HCT116 (cell line): ENCODE results near the gene BTBD18. TPM values are rescaled to one million over a fixed set of nuclear protein-coding genes. Genes with fewer than 3 reads are reported as not detected.

Experiments used
- ATAC-seq: fragments of 200-7000 bp; cut with Tn5 transposase; 2 replicates; pipeline ENCODE4 v1.9.1; 2020; ENCODE audit warnings: mild to moderate bottlenecking, moderate library complexity
- BruUV-seq: library from RNA; stranded (reverse); fragments of 400-500 nt; replicated peaks from 2 replicates; lab custom pipeline; 2021; lab: Mats Ljungman, UMichigan
- CTCF ChIA-PET: fragments of 300-600 bp; sonication (Branson Sonifier 250); formaldehyde crosslinking; loops from one replicate; lab custom pipeline; 2021; ENCODE audit warnings: antibody characterized with exemption; lab: Charles Lee
- POLR2A ChIA-PET: fragments of 300-600, 350-600 bp; sonication (Branson Sonifier 250); formaldehyde crosslinking; loops from one replicate; lab custom pipeline; 2021; ENCODE audit warnings: antibody characterized with exemption; lab: Charles Lee
- RAD21 ChIA-PET, 2 experiments: fragments of 300-600 bp; sonication (Branson Sonifier 250); formaldehyde crosslinking; loops; one replicate each; lab custom pipeline; 2023; ENCODE audit warnings: low total read pairs in 2 of 2; ENCODE audit not compliant: uncharacterized antibody in 2 of 2, unreplicated experiment in 2 of 2, low non-redundant PET in 1 of 2; lab: Charles Lee
- DNase-seq: peaks from one replicate; pipeline ENCODE4 v3.0.0-alpha.2; 2010; ENCODE audit warnings: low read depth, low spot score
- H2AFZ ChIP-seq: fragments of 200-600 bp; shearing (Covaris generic), sonication (generic); 2 replicates; pipeline ENCODE4 v1.6.1; 2017; ENCODE audit warnings: low read depth, mixed run types, mixed read lengths, antibody characterized with exemption, low read length; ENCODE audit not compliant: poor library complexity, severe bottlenecking
- H3K27ac ChIP-seq: 2 replicates; pipeline ENCODE4 v1.5.1; 2012; ENCODE audit warnings: low read depth, low read length
- H3K27me3 ChIP-seq: fragments of 200-600 bp; sonication (generic); 2 replicates; pipeline ENCODE4 v1.6.1; 2016; ENCODE audit warnings: mixed run types, low read length, mixed read lengths; ENCODE audit not compliant: insufficient read depth
- H3K36me3 ChIP-seq, 2 experiments: fragments of 200-500 bp in 1 of 2; fragments of 200-600 bp in 1 of 2; sonication (Bioruptor generic) in 1 of 2; sonication (generic) in 1 of 2; 2 replicates each; pipeline versions ENCODE4 v1.5.1 to v1.6.1; 2014 to 2016; ENCODE audit warnings: low read length in 2 of 2, inconsistent platforms in 1 of 2, mixed read lengths in 1 of 2, mixed run types in 1 of 2; ENCODE audit not compliant: insufficient read depth in 2 of 2, control insufficient read depth in 1 of 2
- H3K4me1 ChIP-seq, 2 experiments: fragments of 200-600 bp in 1 of 2; sonication (generic) in 1 of 2; 2 replicates each; pipeline versions ENCODE4 v1.5.1 to v1.6.1; 2012 to 2017; ENCODE audit warnings: low read length in 2 of 2, inconsistent platforms in 1 of 2, mild to moderate bottlenecking in 1 of 2, mixed read lengths in 1 of 2, mixed run types in 1 of 2, moderate library complexity in 1 of 2; ENCODE audit not compliant: insufficient read depth in 2 of 2, control insufficient read depth in 1 of 2
- H3K4me2 ChIP-seq: fragments of 200-600 bp; sonication (generic); 2 replicates; pipeline ENCODE4 v1.6.1; 2017; ENCODE audit warnings: mixed run types, low read length, mixed read lengths
- H3K4me3 ChIP-seq, 2 experiments: fragments of 200-600 bp in 1 of 2; sonication (generic) in 1 of 2; replicated peaks in 1 of 2; 2 replicates each; pipeline ENCODE4 v1.5.1; 2011 to 2016; ENCODE audit warnings: low read length in 2 of 2, control low read depth in 1 of 2, low read depth in 1 of 2, mild to moderate bottlenecking in 1 of 2, mixed read lengths in 1 of 2, mixed run types in 1 of 2
- H3K79me2 ChIP-seq: fragments of 200-600 bp; sonication (generic); 2 replicates; pipeline ENCODE4 v1.6.1; 2017; ENCODE audit warnings: mild to moderate bottlenecking, mixed run types, low read length, moderate library complexity, mixed read lengths; ENCODE audit not compliant: insufficient read depth
- H3K9ac ChIP-seq: fragments of 200-600 bp; sonication (generic); 2 replicates; pipeline ENCODE4 v1.6.1; 2016; ENCODE audit warnings: low read length, mixed read lengths
- H3K9me2 ChIP-seq: fragments of 200-600 bp; sonication (generic), shearing (Covaris generic); 2 replicates; pipeline ENCODE4 v1.6.1; 2017; ENCODE audit warnings: mixed run types, mild to moderate bottlenecking, moderate library complexity; ENCODE audit not compliant: insufficient read depth
- H3K9me3 ChIP-seq, 2 experiments: fragments of 200-500 bp in 1 of 2; fragments of 200-600 bp in 1 of 2; sonication (Bioruptor generic) in 1 of 2; sonication (generic) in 1 of 2; 2 replicates each; pipeline ENCODE4 v1.6.1; 2014 to 2017; ENCODE audit warnings: low read length in 2 of 2, mixed read lengths in 2 of 2, inconsistent platforms in 1 of 2, low read depth in 1 of 2, mild to moderate bottlenecking in 1 of 2, mixed run types in 1 of 2, moderate library complexity in 1 of 2; ENCODE audit not compliant: control insufficient read depth in 1 of 2, insufficient read depth in 1 of 2
- H4K20me1 ChIP-seq: fragments of 200-600 bp; sonication (generic), shearing (Covaris generic); 2 replicates; pipeline ENCODE4 v1.6.1; 2017; ENCODE audit warnings: mixed run types, mild to moderate bottlenecking, moderate library complexity; ENCODE audit not compliant: insufficient read depth
- ATF3 ChIP-seq: IDR thresholded peaks from 2 replicates; pipeline ENCODE4 v1.6.1; 2012
- CBX3 ChIP-seq: IDR thresholded peaks from 2 replicates; pipeline ENCODE4 v1.6.1; 2012; ENCODE audit warnings: low read depth
- CEBPB ChIP-seq: IDR thresholded peaks from 2 replicates; pipeline ENCODE4 v1.6.1; 2012; ENCODE audit warnings: low read depth
- CTCF ChIP-seq, 3 experiments: fragments of 200-600 bp in 1 of 3; sonication (generic) in 1 of 3; IDR thresholded peaks in 2 of 3; conservative IDR thresholded peaks in 1 of 3; 2 replicates each; pipeline ENCODE4 v1.5.1; 2012 to 2017; ENCODE audit warnings: low read depth in 2 of 3, low read length in 2 of 3, antibody characterized with exemption in 1 of 3, borderline replicate concordance in 1 of 3, control low read depth in 1 of 3, mild to moderate bottlenecking in 1 of 3, mixed read lengths in 1 of 3, mixed run types in 1 of 3, moderate library complexity in 1 of 3; ENCODE audit not compliant: insufficient read depth in 1 of 3
- EGR1 ChIP-seq: IDR thresholded peaks from 2 replicates; pipeline ENCODE4 v1.6.1; 2012; ENCODE audit warnings: low read depth
- ELF1 ChIP-seq: IDR thresholded peaks from 2 replicates; pipeline ENCODE4 v1.6.1; 2012; ENCODE audit warnings: low read depth, borderline replicate concordance
- EZH2 ChIP-seq: fragments of 200-600 bp; sonication (generic); IDR thresholded peaks from 2 replicates; pipeline ENCODE4 v1.6.1; 2017; ENCODE audit warnings: antibody characterized with exemption, mixed run types
- EZH2phosphoT487 ChIP-seq: fragments of 200-600 bp; IDR thresholded peaks from 2 replicates; pipeline ENCODE4 v1.6.1; 2018; ENCODE audit warnings: antibody characterized with exemption, borderline replicate concordance
- FOSL1 ChIP-seq: IDR thresholded peaks from 2 replicates; pipeline ENCODE4 v1.6.1; 2012; ENCODE audit warnings: low read depth
- JUND ChIP-seq: IDR thresholded peaks from 2 replicates; pipeline ENCODE4 v1.6.1; 2012
- MAX ChIP-seq: IDR thresholded peaks from 2 replicates; pipeline ENCODE4 v1.6.1; 2012
- POLR2A ChIP-seq: IDR thresholded peaks from 2 replicates; pipeline ENCODE4 v1.7.0; 2011; ENCODE audit warnings: borderline replicate concordance; ENCODE audit not compliant: insufficient read depth, insufficient read length; ENCODE audit errors: extremely low read depth
- POLR2AphosphoS5 ChIP-seq: IDR thresholded peaks from 2 replicates; pipeline ENCODE4 v1.6.1; 2011; ENCODE audit warnings: mild to moderate bottlenecking, low read depth, low read length, moderate library complexity
- SIN3A ChIP-seq: IDR thresholded peaks from 2 replicates; pipeline ENCODE4 v1.6.1; 2012; ENCODE audit warnings: low read depth
- SP1 ChIP-seq: IDR thresholded peaks from 2 replicates; pipeline ENCODE4 v1.6.1; 2012; ENCODE audit warnings: low read depth
- TCF7L2 ChIP-seq: IDR thresholded peaks from 2 replicates; pipeline ENCODE4 v1.7.0; 2011; ENCODE audit warnings: borderline replicate concordance, inconsistent platforms; ENCODE audit not compliant: insufficient read depth, insufficient read length; ENCODE audit errors: extremely low read depth
- ZBTB33 ChIP-seq: IDR thresholded peaks from 2 replicates; pipeline ENCODE4 v1.6.1; 2011; ENCODE audit warnings: mild to moderate bottlenecking, low read length, moderate library complexity; ENCODE audit not compliant: insufficient replicate concordance; ENCODE audit errors: extremely low read depth
- ZFX ChIP-seq: fragments of 450-650 bp; IDR thresholded peaks from 2 replicates; pipeline ENCODE4 v1.6.1; 2017
- intact Hi-C: fragments of 100-400 bp; cut with micrococcal nuclease; formaldehyde crosslinking; loops from 2 replicates; pipeline ENCODE4 v1.10.0; 2022
- total RNA-seq: library from RNA; stranded (reverse); gene quantifications from one replicate; pipeline ENCODE4 v1.2.1, GENCODE V29; 2021; ENCODE audit not compliant: unreplicated experiment

The BTBD18 gene
- total RNA-seq, 1 experiment from 2014 or later = not detected

- no peak for TF ChIP-seq EZH2phosphoT487
- TF ChIP-seq FOSL1 = no peak
- TF ChIP-seq CBX3 = peak; percentile 13; the same call in 1 of the 2 replicates
- TF ChIP-seq ZBTB33 = no peak
- TF ChIP-seq ATF3 = no peak
- no peak for TF ChIP-seq ZFX
Observed at GRCh38 chr11:57800444-57801182, 49.0 kb upstream of the BTBD18 start (continued).

- Histone ChIP-seq H3K9ac (peak overlapping the region; percentile 55), H3K79me2 (peaks cover 79% of the 10 kb centered on the region), H3K4me3 (peak overlapping the region in 1 of 2 experiments; percentile 44; a peak in 2 of 4 replicates), H3K27ac (peak overlapping the region; percentile 82), H3K27me3 (no peaks in the 10 kb centered on the region), H3K9me2 (no peaks in the 10 kb centered on the region), H3K36me3 (peaks cover 28 to 38% of the 10 kb centered on the region in 2 experiments), H3K4me2 (peak overlapping the region; percentile 78), H4K20me1 (0 out of 2 replicates have a peak, but pooled peaks cover 4% of the 10 kb centered on the region), H2AFZ (no peak overlapping the region), H3K9me3 (no peaks in the 10 kb centered on the region), H3K4me1 (peaks cover 27 to 39% of the 10 kb centered on the region in 2 experiments)
- ATAC-seq (peak; percentile 94), DNase-seq (peak; percentile 94)
- ChIA-PET CTCF (interaction anchor here (0.6 to 4.6 kb wide), 10 partner anchors 20 to 340 kb away, joined by 3 to 95 read pairs (median 3); partner anchors contain the start of genes BTBD18, CTNND1 and SELENOH), POLR2A (interaction anchor here (0.8 to 3.2 kb wide), 9 partner anchors 14 to 58 kb away, joined by 3 to 31 read pairs (median 5); partner anchors contain the start of genes BTBD18, CTNND1 and SELENOH), RAD21 (interaction anchor here (0.6 to 2.2 kb wide), 5 partner anchors 38 to 74 kb away, joined by 4 to 13 read pairs (median 4); partner anchors contain the start of genes BTBD18 (in 1 of the 2), CTNND1 (in 1 of the 2) and SELENOH (in 1 of the 2))
- BruUV-seq = no TSS peak
- intact Hi-C loops = loop anchor here (1.0 kb wide), 2 partner anchors 18 to 38 kb away; partner anchors contain the start of gene CTNND1
- TF ChIP-seq EZH2phosphoT487 = no peak
- TF ChIP-seq POLR2A = no peak
- TF ChIP-seq SIN3A = peak; percentile 93
- TF ChIP-seq EZH2 = no peak
- TF ChIP-seq MAX = peak; percentile 84
- TF ChIP-seq ATF3 = no peak; the same call in 1 of the 2 replicates
- TF ChIP-seq JUND = peak; percentile 86
- TF ChIP-seq CEBPB = peak; percentile 85
- peak; percentile 96 for TF ChIP-seq CBX3
- peak; percentile 78 for TF ChIP-seq EGR1
- TF ChIP-seq TCF7L2 = no peak
- TF ChIP-seq POLR2AphosphoS5 = peak; percentile 68
- no peak for TF ChIP-seq CTCF (IDR thresholded peaks at IDR 0.05 in 2 of 3, conservative IDR thresholded peaks at IDR 0.05 in 1 of 3; ENCODE audit: borderline replicate concordance in 1 of 3, insufficient read depth in 1 of 3, low read depth in 2 of 3, low read length in 2 of 3)
- TF ChIP-seq ELF1 = peak; percentile 52; the same call in 1 of the 2 replicates
- peak; percentile 89 for TF ChIP-seq SP1
- peak; percentile 14; the same call in 1 of the 2 replicates for TF ChIP-seq ZFX
Observed at GRCh38 chr11:57798905-57799559, 47.4 kb upstream of the BTBD18 start.
